HEK293 (cell line): ENCODE data around the gene SLU7.

Experiments
- CTCF ChIP-seq: fragments of 450-650 bp; formaldehyde crosslinking; IDR thresholded peaks from 2 replicates; pipeline ENCODE4 v1.5.1; 2016; ENCODE audit warnings: missing biosample characterization, missing genetic modification characterization
- REPIN1 ChIP-seq: fragments of 450-650 bp; formaldehyde crosslinking; IDR thresholded peaks from 2 replicates; pipeline ENCODE4 v1.5.1; 2017; ENCODE audit warnings: missing biosample characterization, missing genetic modification characterization, low read depth
- YY1 ChIP-seq: fragments of 450-650 bp; formaldehyde crosslinking; IDR thresholded peaks from 2 replicates; pipeline ENCODE4 v1.5.1; 2018; ENCODE audit warnings: missing biosample characterization, missing genetic modification characterization
- ZNF423 ChIP-seq: fragments of 450-650 bp; formaldehyde crosslinking; IDR thresholded peaks from 2 replicates; pipeline ENCODE4 v1.5.1; 2016; ENCODE audit warnings: missing biosample characterization, missing genetic modification characterization
- ZNF776 ChIP-seq: fragments of 450-650 bp; formaldehyde crosslinking; IDR thresholded peaks from 2 replicates; pipeline ENCODE4 v1.5.0; 2017; ENCODE audit warnings: missing biosample characterization, missing genetic modification characterization, borderline replicate concordance

GRCh38 chr5:160452036-160452435 is 33.2 kb upstream of the SLU7 start:
- TF ChIP-seq CTCF (no peak), ZNF776 (tag by site-specific recombination) (no peak), YY1 (tag by site-specific recombination) (no peak), ZNF423 (tag by site-specific recombination) (no peak), REPIN1 (tag by site-specific recombination) (no peak)
